ENCODE measurements around the gene ZNF10.

DNA sequence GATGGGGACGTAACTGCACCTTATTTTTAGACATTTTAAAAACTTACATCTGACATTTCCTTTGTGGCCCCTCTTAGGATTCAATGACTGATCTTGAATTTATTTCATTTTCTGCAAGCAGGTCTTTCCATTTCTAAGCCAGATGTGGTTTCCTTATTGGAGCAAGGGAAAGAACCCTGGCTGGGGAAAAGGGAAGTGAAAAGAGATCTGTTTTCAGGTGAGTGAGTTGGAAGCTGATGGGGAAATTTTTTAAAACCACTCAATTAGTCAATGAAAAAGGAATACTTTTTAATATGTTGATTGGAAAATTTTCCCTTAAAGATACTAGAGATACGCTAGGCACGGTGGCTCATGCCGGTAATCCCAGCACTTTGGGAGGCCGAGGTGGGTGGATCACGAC is 47.1 kb upstream of the ZNF10 start:
- TF ChIP-seq, protein P1, sequence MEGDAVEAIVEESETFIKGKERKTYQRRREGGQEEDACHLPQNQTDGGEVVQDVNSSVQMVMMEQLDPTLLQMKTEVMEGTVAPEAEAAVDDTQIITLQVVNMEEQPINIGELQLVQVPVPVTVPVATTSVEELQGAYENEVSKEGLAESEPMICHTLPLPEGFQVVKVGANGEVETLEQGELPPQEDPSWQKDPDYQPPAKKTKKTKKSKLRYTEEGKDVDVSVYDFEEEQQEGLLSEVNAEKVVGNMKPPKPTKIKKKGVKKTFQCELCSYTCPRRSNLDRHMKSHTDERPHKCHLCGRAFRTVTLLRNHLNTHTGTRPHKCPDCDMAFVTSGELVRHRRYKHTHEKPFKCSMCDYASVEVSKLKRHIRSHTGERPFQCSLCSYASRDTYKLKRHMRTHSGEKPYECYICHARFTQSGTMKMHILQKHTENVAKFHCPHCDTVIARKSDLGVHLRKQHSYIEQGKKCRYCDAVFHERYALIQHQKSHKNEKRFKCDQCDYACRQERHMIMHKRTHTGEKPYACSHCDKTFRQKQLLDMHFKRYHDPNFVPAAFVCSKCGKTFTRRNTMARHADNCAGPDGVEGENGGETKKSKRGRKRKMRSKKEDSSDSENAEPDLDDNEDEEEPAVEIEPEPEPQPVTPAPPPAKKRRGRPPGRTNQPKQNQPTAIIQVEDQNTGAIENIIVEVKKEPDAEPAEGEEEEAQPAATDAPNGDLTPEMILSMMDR (IDR thresholded peaks at IDR 0.05): no peak
- no peak for TF ChIP-seq POLR2AphosphoS5 (IDR thresholded peaks at IDR 0.05; ENCODE audit: low read depth, low read length)
